HG03378 (cell line): ENCODE results near the gene MARVELD2.
"Not testable (repeated sequence)": the region's sequence is repeated elsewhere in the genome, so short reads cannot be mapped to it uniquely, and the experiment has no call there.

Experiments used
- ATAC-seq: cut with Tn5 transposase; IDR thresholded peaks from one replicate; pipeline ENCODE4 v1.9.1; 2021; ENCODE audit warnings: mild to moderate bottlenecking, moderate library complexity; ENCODE audit not compliant: unreplicated experiment

MARVELD2 gene

GRCh38 chr5:69414885-69415583 is at the start of gene MARVELD2:
MARVELD2 (plus strand) TSS chr5:69415116; CDS start chr5:69419386, 4,270 bp downstream.
- no peak for ATAC-seq

- no peak for ATAC-seq
Observed at GRCh38 chr5:69367697-69368279, 47.1 kb upstream of the MARVELD2 start.

- no peak for ATAC-seq
Observed at GRCh38 chr5:69368458-69369339, 46.2 kb upstream of the MARVELD2 start.

GRCh38 chr5:69369340-69370121 is 45.4 kb upstream of the MARVELD2 start, which contains the start of the genes AK6, RAD17 and TAF9:
AK6 (minus strand) TSS chr5:69369520; CDS start chr5:69369490, 30 bp downstream.
RAD17 (plus strand) TSS chr5:69369818; CDS start chr5:69372209, 2,391 bp downstream.
TAF9 (minus strand) TSS chr5:69369520; CDS start chr5:69365737, 3,783 bp downstream.
- peak; percentile 88 for ATAC-seq

- not testable (repeated sequence) for ATAC-seq
Observed at GRCh38 chr5:69370335-69370734, 44.6 kb upstream of the MARVELD2 start.

- ATAC-seq: no peak
Observed at GRCh38 chr5:69372394-69372793, 42.5 kb upstream of the MARVELD2 start.

GRCh38 chr5:69374911-69375446 is 39.9 kb upstream of the MARVELD2 start:
- peak; percentile 76 for ATAC-seq

- ATAC-seq: no peak
Observed at GRCh38 chr5:69378376-69378775, 36.5 kb upstream of the MARVELD2 start.

GRCh38 chr5:69404659-69405330 is 10.1 kb upstream of the MARVELD2 start:
- ATAC-seq: no peak

- ATAC-seq: no peak
Observed at GRCh38 chr5:69415584-69415958, 655 bp downstream of the MARVELD2 start.

GRCh38 chr5:69416180-69416579 is 1.3 kb downstream of the MARVELD2 start:
- no peak for ATAC-seq

GRCh38 chr5:69416699-69417098 is 1.8 kb downstream of the MARVELD2 start:
- ATAC-seq: no peak

GRCh38 chr5:69418554-69418953 is 3.6 kb downstream of the MARVELD2 start:
- ATAC-seq: no peak

- ATAC-seq: no peak
Observed at GRCh38 chr5:69431424-69432303, 16.7 kb downstream of the MARVELD2 start.

GRCh38 chr5:69432412-69433206 is 17.7 kb downstream of the MARVELD2 start:
- peak; percentile 72 for ATAC-seq

GRCh38 chr5:69435276-69435884 is 20.5 kb downstream of the MARVELD2 start:
- not testable (repeated sequence) for ATAC-seq

GRCh38 chr5:69444127-69444754 is 29.3 kb downstream of the MARVELD2 start:
- no peak for ATAC-seq
